ENCODE data around the gene CRYGS.

Gene CRYGS

GRCh38 chr3:186515125-186515524 lies 29.1 kb downstream of the CRYGS start:
- DNase-seq (ENCODE audit: extremely low read depth, low read depth), result no peak
- TF ChIP-seq CTCF (IDR thresholded peaks at IDR 0.05; ENCODE audit: low read depth, low read length), result no peak

- no peak for DNase-seq (ENCODE audit: extremely low read depth, low read depth)
- peak; percentile 15 for TF ChIP-seq CTCF (IDR thresholded peaks at IDR 0.05; ENCODE audit: low read depth, low read length)
Observed at GRCh38 chr3:186514296-186515002, 29.7 kb downstream of the CRYGS start.

GRCh38 chr3:186513386-186513785 lies 30.8 kb downstream of the CRYGS start:
- TF ChIP-seq CTCF (IDR thresholded peaks at IDR 0.05; ENCODE audit: low read depth, low read length), result no peak
- DNase-seq (ENCODE audit: extremely low read depth, low read depth), result no peak

GRCh38 chr3:186512570-186513302 lies 31.4 kb downstream of the CRYGS start:
- no peak for DNase-seq (ENCODE audit: extremely low read depth, low read depth)
- no peak for TF ChIP-seq CTCF (IDR thresholded peaks at IDR 0.05; ENCODE audit: low read depth, low read length)

- no peak for TF ChIP-seq CTCF (IDR thresholded peaks at IDR 0.05; ENCODE audit: low read depth, low read length)
- DNase-seq (ENCODE audit: extremely low read depth, low read depth), result no peak
Observed at GRCh38 chr3:186511702-186512101, 32.5 kb downstream of the CRYGS start.

- no peak for DNase-seq (ENCODE audit: extremely low read depth, low read depth)
Observed at GRCh38 chr3:186511245-186511644, 32.9 kb downstream of the CRYGS start.

More at GRCh38 chr3:186511245-186511644, 32.9 kb downstream of the CRYGS start:
- TF ChIP-seq CTCF (IDR thresholded peaks at IDR 0.05; ENCODE audit: low read depth, low read length), result no peak
